DOHH2 (cell line): ENCODE results near the gene UFSP1.

Experiments
- H3F3A ChIP-seq: fragments of 200-600 bp; sonication (generic), shearing (Covaris generic); 2 replicates; pipeline ENCODE4 v1.6.0; 2016; ENCODE audit warnings: antibody characterized with exemption, mild to moderate bottlenecking; ENCODE audit not compliant: control insufficient read depth, insufficient read depth
- H3K27ac ChIP-seq: fragments of 200-600 bp; sonication (generic); 2 replicates; pipeline ENCODE4 v1.5.1; 2014; ENCODE audit warnings: low read depth, mild to moderate bottlenecking, low read length, moderate library complexity
- H3K27me3 ChIP-seq: fragments of 200-600 bp; sonication (generic); 2 replicates; pipeline ENCODE4 v1.6.1; 2014; ENCODE audit warnings: mild to moderate bottlenecking, low read length, mixed read lengths; ENCODE audit not compliant: control insufficient read depth
- H3K36me3 ChIP-seq: fragments of 200-600 bp; sonication (generic); 2 replicates; pipeline ENCODE4 v1.6.1; 2014; ENCODE audit warnings: mild to moderate bottlenecking, low read length, moderate library complexity, mixed read lengths; ENCODE audit not compliant: control insufficient read depth
- H3K4me1 ChIP-seq: fragments of 200-600 bp; sonication (generic); 2 replicates; pipeline ENCODE4 v1.6.1; 2014; ENCODE audit warnings: mild to moderate bottlenecking, low read length, mixed read lengths; ENCODE audit not compliant: control insufficient read depth
- H3K4me2 ChIP-seq: fragments of 200-600 bp; sonication (generic); 2 replicates; pipeline ENCODE4 v1.6.0; 2014; ENCODE audit warnings: mild to moderate bottlenecking, low read length, moderate library complexity
- H3K4me3 ChIP-seq: fragments of 200-600 bp; sonication (generic); 2 replicates; pipeline ENCODE4 v1.5.1; 2014; ENCODE audit warnings: mild to moderate bottlenecking, low read length, mixed read lengths
- H3K79me2 ChIP-seq: fragments of 200-600 bp; sonication (generic); 2 replicates; pipeline ENCODE4 v1.6.1; 2014; ENCODE audit warnings: mild to moderate bottlenecking, low read length, mixed read lengths; ENCODE audit not compliant: control insufficient read depth
- H3K9me2 ChIP-seq: fragments of 200-600 bp; sonication (generic); replicated peaks from 2 replicates; pipeline ENCODE4 v1.6.1; 2014; ENCODE audit warnings: mild to moderate bottlenecking, low read length, mixed read lengths; ENCODE audit not compliant: control insufficient read depth
- H3K9me3 ChIP-seq: fragments of 200-600 bp; sonication (generic); 2 replicates; pipeline ENCODE4 v1.6.1; 2014; ENCODE audit warnings: antibody characterized with exemption, low read length, mixed read lengths; ENCODE audit not compliant: control insufficient read depth, insufficient read depth
- H4K20me1 ChIP-seq: fragments of 200-600 bp; sonication (generic); 2 replicates; pipeline ENCODE4 v1.6.0; 2014; ENCODE audit warnings: low read depth, mild to moderate bottlenecking, antibody characterized with exemption, low read length, moderate library complexity; ENCODE audit not compliant: control insufficient read depth, insufficient read depth
- CTCF ChIP-seq: fragments of 200-600 bp; sonication (generic); IDR thresholded peaks from one replicate; pipeline ENCODE4 v1.5.1; 2014; ENCODE audit warnings: antibody characterized with exemption, mild to moderate bottlenecking, low read depth, low read length; ENCODE audit not compliant: poor library complexity, severe bottlenecking
- EZH2phosphoT487 ChIP-seq: fragments of 200-600 bp; sonication (generic); IDR thresholded peaks from 2 replicates; pipeline ENCODE4 v1.6.1; 2017; ENCODE audit warnings: borderline replicate concordance, mild to moderate bottlenecking, antibody characterized with exemption, low read length, moderate library complexity, mixed read lengths

The UFSP1 gene

GRCh38 chr7:100882785-100883526, 6.6 kb downstream of the UFSP1 start:
- H3F3A ChIP-seq: peaks cover 23% of the 10 kb centered on the region
- peaks cover 19% of the 10 kb centered on the region; the same call in 1 of the 2 replicates for H4K20me1 ChIP-seq
- TF ChIP-seq CTCF (no peak), EZH2phosphoT487 (no peak)
- no peaks in the 10 kb centered on the region for H3K9me2 ChIP-seq
- H3K27ac ChIP-seq: no peak overlapping the region
- peaks cover 51% of the 10 kb centered on the region for H3K4me1 ChIP-seq
- no peak overlapping the region for H3K4me3 ChIP-seq
- H3K4me2 ChIP-seq: no peak overlapping the region
- H3K36me3 ChIP-seq: peaks cover 96% of the 10 kb centered on the region
- H3K9me3 ChIP-seq: no peaks in the 10 kb centered on the region
- no peaks in the 10 kb centered on the region for H3K27me3 ChIP-seq
- H3K79me2 ChIP-seq: peaks cover 46% of the 10 kb centered on the region

DNA sequence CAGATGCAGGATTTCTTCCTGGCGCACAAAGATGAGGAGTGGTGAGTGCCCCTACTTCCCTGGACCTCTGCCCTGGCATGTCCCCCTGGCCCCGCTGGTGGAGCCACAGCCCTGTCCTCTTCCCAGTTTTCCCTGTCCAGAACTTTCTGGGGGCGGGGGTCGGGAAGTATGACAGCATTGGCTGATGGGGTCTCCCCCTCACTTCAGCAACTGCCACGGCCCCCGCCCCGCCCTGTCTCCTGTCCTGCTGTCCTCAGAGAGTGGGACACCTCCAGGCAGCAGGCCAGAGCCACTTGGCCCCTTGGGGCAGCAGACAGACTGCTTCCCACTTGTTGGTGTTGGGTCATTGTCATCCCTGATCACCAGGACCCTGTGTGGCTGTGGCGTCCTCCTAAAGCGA, 7.3 kb downstream of the UFSP1 start:
- Histone ChIP-seq H3K4me2 (no peak overlapping the region), H4K20me1 (peaks cover 22% of the 10 kb centered on the region; the same call in 1 of the 2 replicates), H3K79me2 (peaks cover 51% of the 10 kb centered on the region), H3K27me3 (no peaks in the 10 kb centered on the region), H3K4me1 (peaks cover 50% of the 10 kb centered on the region), H3K27ac (no peak overlapping the region), H3K4me3 (no peak overlapping the region), H3K9me3 (no peaks in the 10 kb centered on the region), H3K9me2 (no peaks in the 10 kb centered on the region), H3K36me3 (peaks cover 98% of the 10 kb centered on the region), H3F3A (peaks cover 18% of the 10 kb centered on the region)
- TF ChIP-seq EZH2phosphoT487 (no peak), CTCF (no peak)

- no peaks in the 10 kb centered on the region for H3K9me3 ChIP-seq
- H3K27me3 ChIP-seq: no peaks in the 10 kb centered on the region
- H3K36me3 ChIP-seq: peaks cover 98% of the 10 kb centered on the region
- H4K20me1 ChIP-seq: peaks cover 29% of the 10 kb centered on the region
- no peak overlapping the region for H3K27ac ChIP-seq
- H3K79me2 ChIP-seq: peaks cover 61% of the 10 kb centered on the region
- peaks cover 50% of the 10 kb centered on the region for H3K4me1 ChIP-seq
- no peak for TF ChIP-seq CTCF
- TF ChIP-seq EZH2phosphoT487: no peak
- no peak overlapping the region for H3K4me2 ChIP-seq
- H3F3A ChIP-seq: peaks cover 7% of the 10 kb centered on the region; the same call in 1 of the 2 replicates
- no peak overlapping the region for H3K4me3 ChIP-seq
- H3K9me2 ChIP-seq: no peaks in the 10 kb centered on the region
Observed at GRCh38 chr7:100881136-100881535, 8.4 kb downstream of the UFSP1 start.
